Activated CD4-positive, CD25-positive, alpha-beta regulatory T cell treated with anti-CD3 and anti-CD28 coated beads, Interleukin-2, amount 50 U/mL, for 16 hours (primary cell): ENCODE data around the gene ACP3.
"Not testable (repeated sequence)": the region's sequence is repeated elsewhere in the genome, so short reads cannot be mapped to it uniquely, and the experiment has no call there.

ENCODE experiments used
- DNase-seq: peaks from one replicate; pipeline ENCODE4 v3.0.0-alpha.2; 2020; ENCODE audit warnings: low read depth, low spot score

The ACP3 gene

GRCh38 chr3:132362329-132362728, 45.1 kb downstream of the ACP3 start:
- no peak for DNase-seq

GRCh38 chr3:132368515-132368914, 51.3 kb downstream of the ACP3 start:
- DNase-seq: no peak

GRCh38 chr3:132368962-132369361, 51.8 kb downstream of the ACP3 start:
- DNase-seq: no peak

GRCh38 chr3:132376945-132377354, 59.7 kb downstream of the ACP3 start:
- not testable (repeated sequence) for DNase-seq

GRCh38 chr3:132378048-132378762, 61.0 kb downstream of the ACP3 start:
- no peak for DNase-seq

- no peak for DNase-seq
These were observed 61.6 kb downstream of the ACP3 start for GRCh38 chr3:132378846-132379245.

- DNase-seq: no peak
These were observed 63.7 kb downstream of the ACP3 start for GRCh38 chr3:132380920-132381319.

- DNase-seq: no peak
These were observed 64.2 kb downstream of the ACP3 start for GRCh38 chr3:132381348-132381944.

- no peak for DNase-seq
These were observed 65.1 kb downstream of the ACP3 start for GRCh38 chr3:132382267-132382666.

GRCh38 chr3:132382688-132383194, 65.5 kb downstream of the ACP3 start:
- no peak for DNase-seq

GRCh38 chr3:132386259-132386658, 69.1 kb downstream of the ACP3 start:
- no peak for DNase-seq

GRCh38 chr3:132392675-132393074, 75.5 kb downstream of the ACP3 start:
- DNase-seq: not testable (repeated sequence)

GRCh38 chr3:132394320-132394719, 77.1 kb downstream of the ACP3 start:
- DNase-seq: no peak

- DNase-seq: no peak
These were observed 77.9 kb downstream of the ACP3 start for GRCh38 chr3:132395126-132395525.

- no peak for DNase-seq
These were observed 79.0 kb downstream of the ACP3 start for GRCh38 chr3:132396255-132396654.

- not testable (repeated sequence) for DNase-seq
These were observed 79.6 kb downstream of the ACP3 start for GRCh38 chr3:132396776-132397175.

- no peak for DNase-seq
These were observed 82.1 kb downstream of the ACP3 start for GRCh38 chr3:132399054-132399929.

GRCh38 chr3:132401255-132401654, 84.0 kb downstream of the ACP3 start:
- DNase-seq: no peak

GRCh38 chr3:132404276-132404675, 87.1 kb downstream of the ACP3 start:
- DNase-seq: no peak

- no peak for DNase-seq
These were observed 88.0 kb downstream of the ACP3 start for GRCh38 chr3:132405188-132405587.

GRCh38 chr3:132405609-132406299, 88.5 kb downstream of the ACP3 start:
- no peak for DNase-seq

GRCh38 chr3:132406587-132406986, 89.4 kb downstream of the ACP3 start:
- no peak for DNase-seq
